Measurements from ENCODE around the gene CSE1L.
"Not testable (repeated sequence)": the region's sequence is repeated elsewhere in the genome, so short reads cannot be mapped to it uniquely, and the experiment has no call there.

The CSE1L gene, protein sequence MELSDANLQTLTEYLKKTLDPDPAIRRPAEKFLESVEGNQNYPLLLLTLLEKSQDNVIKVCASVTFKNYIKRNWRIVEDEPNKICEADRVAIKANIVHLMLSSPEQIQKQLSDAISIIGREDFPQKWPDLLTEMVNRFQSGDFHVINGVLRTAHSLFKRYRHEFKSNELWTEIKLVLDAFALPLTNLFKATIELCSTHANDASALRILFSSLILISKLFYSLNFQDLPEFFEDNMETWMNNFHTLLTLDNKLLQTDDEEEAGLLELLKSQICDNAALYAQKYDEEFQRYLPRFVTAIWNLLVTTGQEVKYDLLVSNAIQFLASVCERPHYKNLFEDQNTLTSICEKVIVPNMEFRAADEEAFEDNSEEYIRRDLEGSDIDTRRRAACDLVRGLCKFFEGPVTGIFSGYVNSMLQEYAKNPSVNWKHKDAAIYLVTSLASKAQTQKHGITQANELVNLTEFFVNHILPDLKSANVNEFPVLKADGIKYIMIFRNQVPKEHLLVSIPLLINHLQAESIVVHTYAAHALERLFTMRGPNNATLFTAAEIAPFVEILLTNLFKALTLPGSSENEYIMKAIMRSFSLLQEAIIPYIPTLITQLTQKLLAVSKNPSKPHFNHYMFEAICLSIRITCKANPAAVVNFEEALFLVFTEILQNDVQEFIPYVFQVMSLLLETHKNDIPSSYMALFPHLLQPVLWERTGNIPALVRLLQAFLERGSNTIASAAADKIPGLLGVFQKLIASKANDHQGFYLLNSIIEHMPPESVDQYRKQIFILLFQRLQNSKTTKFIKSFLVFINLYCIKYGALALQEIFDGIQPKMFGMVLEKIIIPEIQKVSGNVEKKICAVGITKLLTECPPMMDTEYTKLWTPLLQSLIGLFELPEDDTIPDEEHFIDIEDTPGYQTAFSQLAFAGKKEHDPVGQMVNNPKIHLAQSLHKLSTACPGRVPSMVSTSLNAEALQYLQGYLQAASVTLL

GRCh38 chr20:49046087-49046900 lies at the start of gene CSE1L:
CSE1L (plus strand) TSS chr20:49046312; CDS start chr20:49058464, 12,152 bp downstream.
- peak; percentile 93 for DNase-seq

GRCh38 chr20:48999890-49000870 lies 45.9 kb upstream of the CSE1L start:
- no peak for DNase-seq

GRCh38 chr20:49001741-49002140 lies 44.4 kb upstream of the CSE1L start:
- DNase-seq = no peak

DNA sequence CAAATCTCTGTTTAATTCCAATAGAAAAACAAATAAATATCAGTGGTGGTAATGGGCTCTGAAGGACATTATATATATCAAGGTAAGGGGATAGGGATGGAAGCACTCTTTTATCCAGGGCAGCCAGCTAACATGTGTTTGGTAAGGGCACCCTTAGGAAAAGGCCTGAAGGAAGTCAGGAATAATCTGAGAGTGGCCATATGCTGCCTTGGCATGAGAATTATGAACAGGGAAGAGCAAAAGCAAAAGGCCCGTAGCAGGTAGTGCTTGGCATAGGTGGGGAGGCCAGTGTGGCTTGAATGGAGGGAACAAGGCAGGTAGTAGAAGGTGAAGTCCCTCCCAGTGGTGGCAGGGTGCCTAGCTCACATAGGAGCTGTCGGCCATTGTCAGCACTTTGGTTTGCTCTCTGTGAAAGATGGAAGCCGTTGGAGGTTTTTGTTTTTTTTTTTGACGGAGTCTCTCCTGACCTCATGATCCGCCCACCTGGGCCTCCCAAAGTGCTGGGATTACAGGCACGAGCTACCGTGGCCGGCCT lies 39.6 kb upstream of the CSE1L start:
- DNase-seq = no peak

- DNase-seq = no peak
These were observed 36.0 kb upstream of the CSE1L start for GRCh38 chr20:49009899-49010631.

- DNase-seq = no peak
These were observed 21.9 kb upstream of the CSE1L start for GRCh38 chr20:49024220-49024619.

GRCh38 chr20:49028177-49028576 lies 17.9 kb upstream of the CSE1L start:
- DNase-seq = not testable (repeated sequence)

DNA sequence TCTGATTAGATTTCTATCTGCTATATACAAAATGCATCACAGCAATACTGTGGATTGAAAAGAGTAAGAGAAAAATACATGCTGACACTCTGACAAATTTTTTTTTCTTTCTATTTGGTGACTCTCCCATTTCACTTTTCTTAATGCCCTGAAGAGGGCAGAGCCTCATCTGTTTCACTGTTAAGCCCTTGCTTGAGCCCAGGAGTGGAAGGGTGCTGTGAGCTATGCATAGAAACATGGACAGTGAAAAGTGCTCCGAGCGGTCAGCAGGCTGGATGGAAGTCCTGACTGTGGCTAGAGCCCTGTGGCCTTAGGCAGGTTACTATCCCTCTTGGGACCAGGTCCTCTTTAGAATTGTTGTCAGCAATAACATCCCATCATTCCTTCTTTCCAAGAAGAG lies 17.4 kb upstream of the CSE1L start:
- DNase-seq = no peak

DNA sequence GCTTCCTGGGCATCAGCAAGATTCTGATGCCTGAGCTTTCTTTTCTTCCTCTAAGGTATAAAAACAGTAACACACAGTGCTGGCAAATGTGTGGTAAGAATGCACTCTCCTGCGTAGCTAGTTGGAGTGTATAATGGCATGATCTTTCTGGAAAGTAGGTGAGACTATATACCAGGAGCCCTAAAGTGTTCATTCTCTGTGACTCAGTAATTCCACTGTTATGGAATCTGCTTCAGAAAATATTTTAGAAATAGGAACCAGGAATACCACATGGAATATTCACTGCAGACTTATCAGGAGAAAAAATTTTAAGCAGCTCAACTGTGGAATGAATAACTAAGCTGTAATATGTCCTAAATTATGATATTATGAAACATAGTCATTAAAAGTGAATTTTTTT lies 16.9 kb upstream of the CSE1L start:
- no peak for DNase-seq

DNA sequence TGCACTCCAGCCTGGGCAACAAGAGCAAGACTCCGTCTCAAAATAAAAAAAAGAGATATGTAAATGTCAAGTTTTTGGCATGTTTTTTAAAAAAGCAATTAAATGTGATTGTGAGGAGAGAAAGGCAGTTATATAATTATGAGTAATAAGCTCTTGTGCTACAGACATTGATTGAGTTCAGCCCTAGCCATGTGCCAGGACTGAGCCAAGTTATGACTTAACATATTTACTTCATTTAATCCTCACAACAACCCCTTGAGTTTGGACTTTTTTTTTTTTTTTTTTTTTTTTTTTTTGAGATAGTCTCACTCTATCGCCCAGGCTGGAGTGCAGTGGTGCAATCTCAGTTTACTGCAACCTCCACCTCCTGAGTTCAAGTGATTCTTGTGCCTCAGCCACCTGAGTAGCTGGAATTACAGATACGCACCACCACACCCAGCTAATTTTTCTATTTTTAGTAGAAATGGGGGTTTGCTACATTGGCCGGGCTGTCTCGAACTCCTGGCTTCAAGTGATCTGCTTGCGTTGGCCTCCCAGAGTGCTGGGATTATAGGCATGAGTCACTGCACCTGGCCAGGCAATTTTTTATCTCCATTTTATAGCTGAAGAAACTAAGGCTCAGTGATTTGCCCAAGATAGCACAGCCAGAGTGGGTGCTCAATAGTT lies 15.0 kb upstream of the CSE1L start:
- DNase-seq = no peak

DNA sequence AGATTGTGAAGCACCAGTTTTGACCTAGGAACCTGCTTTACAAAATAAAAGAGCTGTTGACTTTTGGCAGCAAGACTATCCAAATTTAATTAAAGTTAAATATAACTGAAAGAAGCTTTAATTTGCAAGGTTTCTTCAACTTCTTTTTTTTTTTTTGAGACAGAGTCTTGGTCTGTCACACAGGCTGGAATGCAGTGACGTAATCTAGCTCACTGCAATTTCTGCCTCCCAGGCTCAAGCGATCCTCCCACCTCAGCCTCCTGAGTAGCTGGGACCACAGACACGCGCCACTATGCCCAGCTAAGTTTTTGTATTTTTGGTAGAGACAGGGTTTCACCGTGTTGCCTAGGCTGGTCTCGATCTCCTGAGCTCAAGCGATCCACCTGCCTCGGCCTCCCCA lies 13.7 kb upstream of the CSE1L start:
- DNase-seq = no peak

- DNase-seq = no peak
These were observed 11.9 kb upstream of the CSE1L start for GRCh38 chr20:49034070-49034732.

- DNase-seq = no peak
These were observed 8.1 kb upstream of the CSE1L start for GRCh38 chr20:49037962-49038387.

GRCh38 chr20:49039854-49040253 lies 6.3 kb upstream of the CSE1L start:
- DNase-seq = no peak

DNA sequence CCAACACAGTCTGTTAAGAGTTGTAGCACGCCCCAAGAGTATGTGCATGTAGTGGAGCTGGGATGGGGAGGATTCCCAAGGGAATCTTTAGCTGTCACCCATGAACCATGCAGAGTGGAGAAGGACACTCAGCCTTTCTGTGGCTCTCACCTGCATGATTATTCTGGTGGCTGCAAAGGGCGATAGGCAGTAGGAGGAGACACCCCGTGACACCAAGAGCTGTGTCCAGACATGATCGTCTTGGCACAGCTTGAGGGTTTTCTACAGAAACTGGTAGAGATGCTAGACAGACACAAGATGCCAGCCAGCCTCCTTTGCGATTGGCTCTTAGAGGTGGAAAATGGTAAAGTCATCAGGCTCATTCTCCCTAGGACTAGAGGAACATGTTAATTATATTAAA lies 3.1 kb upstream of the CSE1L start:
- no peak for DNase-seq

DNA sequence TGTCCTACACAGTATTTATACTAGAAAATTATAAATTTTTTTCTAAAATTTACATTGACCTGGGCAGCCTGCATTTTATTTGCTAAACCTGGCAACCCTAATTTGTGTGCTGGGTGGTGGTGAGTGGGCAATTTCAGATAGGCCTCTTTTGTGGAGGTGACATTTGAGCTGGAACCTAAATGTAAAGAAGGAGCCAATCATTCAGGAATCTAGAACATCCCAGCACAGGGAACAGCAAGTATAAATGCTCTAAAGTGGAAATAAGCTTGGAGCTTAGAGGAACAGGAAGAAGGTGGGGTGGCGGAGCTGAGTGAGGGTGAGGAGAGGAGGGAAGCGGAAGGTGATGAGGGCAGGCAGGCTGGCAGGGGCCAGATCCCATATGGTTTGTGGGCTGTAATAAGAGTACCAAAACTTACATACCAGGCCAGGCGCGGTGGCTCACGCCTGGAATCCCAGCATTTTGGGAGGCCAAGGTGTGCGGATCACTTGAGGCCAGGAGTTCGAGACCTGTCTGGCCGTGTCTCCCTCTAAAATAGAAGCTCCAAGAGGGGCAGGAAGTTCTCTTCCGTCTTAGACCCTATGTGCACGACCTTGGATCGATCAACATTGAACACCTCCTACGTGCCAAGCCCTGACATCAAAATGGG lies 549 bp upstream of the CSE1L start:
- no peak for DNase-seq

DNA sequence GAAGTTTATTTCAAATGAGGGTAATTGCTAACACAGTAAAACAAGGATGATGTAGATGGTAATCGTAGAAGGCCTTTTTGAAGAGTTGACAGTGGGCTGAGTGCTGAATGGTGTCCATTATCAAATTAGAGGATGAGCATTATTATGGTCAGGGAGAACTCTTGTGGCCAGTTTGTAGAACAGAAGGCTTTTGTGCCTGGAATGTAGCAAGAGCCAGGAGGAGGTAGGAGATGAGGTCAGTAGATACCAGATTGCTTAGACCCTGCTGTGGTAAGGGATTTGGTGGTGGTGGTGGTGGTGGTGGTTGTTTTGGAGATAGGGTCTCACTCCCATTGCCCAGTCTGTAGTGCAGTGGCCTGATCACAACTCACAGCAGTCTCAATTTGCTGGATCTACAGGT lies 6.2 kb downstream of the CSE1L start:
- DNase-seq = no peak

GRCh38 chr20:49054056-49054643 lies 8.0 kb downstream of the CSE1L start:
- no peak for DNase-seq

- no peak for DNase-seq
These were observed 17.2 kb downstream of the CSE1L start for GRCh38 chr20:49063279-49063678.

All from NCI-H510A (cell line).